Type B pancreatic cell (in vitro differentiated cells): ENCODE measurements around the gene CPLX1. TPM values are rescaled to one million over a fixed set of nuclear protein-coding genes. Genes with fewer than 3 reads are reported as not detected.

Experiments
- DNase-seq: peaks from one replicate; pipeline ENCODE4 v3.0.0; 2021; ENCODE audit warnings: mixed read lengths; ENCODE audit not compliant: unreplicated experiment; ENCODE audit errors: extremely low spot score
- H3K27ac Mint-ChIP-seq: 2 replicates; pipeline ENCODE4 v1.8.0; 2021; ENCODE audit warnings: mild to moderate bottlenecking, mixed read lengths
- H3K27me3 Mint-ChIP-seq: 2 replicates; pipeline ENCODE4 v1.8.0; 2021; ENCODE audit warnings: mixed read lengths
- H3K36me3 Mint-ChIP-seq: 2 replicates; pipeline ENCODE4 v1.8.0; 2021; ENCODE audit warnings: mixed read lengths
- H3K4me1 Mint-ChIP-seq: one replicate; pipeline ENCODE4 v1.8.0; 2021; ENCODE audit warnings: mixed read lengths; ENCODE audit not compliant: unreplicated experiment
- H3K4me3 Mint-ChIP-seq: 2 replicates; pipeline ENCODE4 v1.8.0; 2021; ENCODE audit warnings: mild to moderate bottlenecking, mixed read lengths
- H3K9me3 Mint-ChIP-seq: 2 replicates; pipeline ENCODE4 v1.8.0; 2021; ENCODE audit warnings: mixed read lengths
- CTCF ChIP-seq: fragments of 200-600 bp; sonication (generic); conservative IDR thresholded peaks from 2 replicates; pipeline ENCODE4 v1.5.0; 2021; ENCODE audit warnings: antibody characterized with exemption, mild to moderate bottlenecking
- total RNA-seq: library from RNA; stranded (reverse); gene quantifications from 2 replicates; pipeline ENCODE4 v1.2.1, GENCODE V29; 2021; ENCODE audit warnings: low replicate concordance

CPLX1 gene
- total RNA-seq, 1 donor from 2014 or later = 5.6 TPM

GRCh38 chr4:787561-787981, 38.4 kb downstream of the CPLX1 start:
- Mint-ChIP-seq H3K4me1 (peaks cover 5% of the 10 kb centered on the region), H3K36me3 (no peaks in the 10 kb centered on the region), H3K9me3 (no peaks in the 10 kb centered on the region), H3K27me3 (peaks cover 21% of the 10 kb centered on the region), H3K27ac (peak overlapping the region; percentile 15), H3K4me3 (no peak overlapping the region)
- DNase-seq = no peak
- TF ChIP-seq CTCF = no peak

- DNase-seq = no peak
- Mint-ChIP-seq H3K4me1 (peaks cover 10% of the 10 kb centered on the region), H3K27me3 (peaks cover 25% of the 10 kb centered on the region), H3K9me3 (no peaks in the 10 kb centered on the region), H3K27ac (no peak overlapping the region), H3K4me3 (no peak overlapping the region), H3K36me3 (no peaks in the 10 kb centered on the region)
- no peak for TF ChIP-seq CTCF
These were observed 39.0 kb downstream of the CPLX1 start for GRCh38 chr4:786861-787300.

- no peak overlapping the region for H3K27ac Mint-ChIP-seq
- H3K4me1 Mint-ChIP-seq = peaks cover 10% of the 10 kb centered on the region
- peaks cover 25% of the 10 kb centered on the region for H3K27me3 Mint-ChIP-seq
- TF ChIP-seq CTCF = no peak
- H3K4me3 Mint-ChIP-seq = no peak overlapping the region
- H3K9me3 Mint-ChIP-seq = no peaks in the 10 kb centered on the region
- DNase-seq = no peak
- no peaks in the 10 kb centered on the region for H3K36me3 Mint-ChIP-seq
These were observed 39.7 kb downstream of the CPLX1 start for GRCh38 chr4:786074-786741.

- peak overlapping the region; percentile 79 for H3K4me3 Mint-ChIP-seq
- H3K9me3 Mint-ChIP-seq = no peaks in the 10 kb centered on the region
- DNase-seq = no peak
- peaks cover 12% of the 10 kb centered on the region for H3K4me1 Mint-ChIP-seq
- TF ChIP-seq CTCF = no peak
- H3K27ac Mint-ChIP-seq = no peak overlapping the region
- peaks cover 21% of the 10 kb centered on the region for H3K27me3 Mint-ChIP-seq
- peaks cover 1% of the 10 kb centered on the region for H3K36me3 Mint-ChIP-seq
These were observed 40.4 kb downstream of the CPLX1 start for GRCh38 chr4:785332-786073.

- peaks cover 20% of the 10 kb centered on the region for H3K4me1 Mint-ChIP-seq
- no peak for TF ChIP-seq CTCF
- no peak overlapping the region for H3K27ac Mint-ChIP-seq
- no peaks in the 10 kb centered on the region for H3K9me3 Mint-ChIP-seq
- H3K36me3 Mint-ChIP-seq = peaks cover 9% of the 10 kb centered on the region
- peak overlapping the region; percentile 79 for H3K4me3 Mint-ChIP-seq
- no peak for DNase-seq
- H3K27me3 Mint-ChIP-seq = peaks cover 19% of the 10 kb centered on the region
These were observed 41.3 kb downstream of the CPLX1 start for GRCh38 chr4:784401-785331.
